C4-2B (cell line): ENCODE results near the gene MRTFB.

Experiments used
- CTCF ChIP-seq: fragments of 450-650 bp; conservative IDR thresholded peaks from 2 replicates; pipeline ENCODE4 v1.5.1; 2017; ENCODE audit warnings: mild to moderate bottlenecking
- ZFX ChIP-seq: fragments of 450-650 bp; IDR thresholded peaks from 2 replicates; pipeline ENCODE4 v1.6.1; 2017

GRCh38 chr16:14036889-14037288, 34.2 kb upstream of the MRTFB start:
- TF ChIP-seq CTCF = no peak
- no peak for TF ChIP-seq ZFX
